Cardiac muscle cell (in vitro differentiated cells and primary cell): ENCODE data around the gene DIPK1C. TPM values are rescaled to one million over a fixed set of nuclear protein-coding genes. Genes with fewer than 3 reads are reported as not detected.

Source experiments
- DNase-seq, 2 donors: peaks; one replicate each; pipeline versions ENCODE4 v3.0.0 to v3.0.0-alpha.2; 2010 to 2017; ENCODE audit warnings: low read depth in 1 of 2, low spot score in 1 of 2
- H3K27ac ChIP-seq: fragments of 200-600 bp; sonication (generic); 2 replicates; pipeline ENCODE4 v1.5.1; 2016
- H3K27me3 ChIP-seq: fragments of 200-600 bp; sonication (generic); 2 replicates; pipeline ENCODE4 v1.6.0; 2016; ENCODE audit warnings: control low read depth
- H3K36me3 ChIP-seq: fragments of 200-600 bp; sonication (generic); 2 replicates; pipeline ENCODE4 v1.5.1; 2016; ENCODE audit warnings: control low read depth
- H3K4me1 ChIP-seq: fragments of 200-600 bp; sonication (generic); 2 replicates; pipeline ENCODE4 v1.8.1; 2017; ENCODE audit warnings: low read depth, mild to moderate bottlenecking, mixed run types
- H3K4me3 ChIP-seq: fragments of 200-600 bp; sonication (generic); 2 replicates; pipeline ENCODE4 v1.5.1; 2016; ENCODE audit warnings: mild to moderate bottlenecking
- H3K9me3 ChIP-seq: fragments of 200-600 bp; sonication (generic); 2 replicates; pipeline ENCODE4 v1.5.1; 2017; ENCODE audit warnings: low read depth, mild to moderate bottlenecking, control low read depth
- polyA plus RNA-seq: library from polyadenylated mRNA; unstranded; fragments of >200 nt; fragmentation: Nextera tagmentation; extraction: Ambion mirVana; gene quantifications from 2 replicates; pipeline ENCODE4 v1.2.1, GENCODE V29; 2016
- total RNA-seq: library from RNA; depleted of rRNA; stranded (reverse); fragments of >200 nt; gene quantifications from 2 replicates; pipeline ENCODE4 v1.2.3, GENCODE V29; 2016
- TF ChIP-seq, protein P1 (sequence below): IDR thresholded peaks from 2 replicates; pipeline ENCODE4 v1.5.1; 2012; ENCODE audit warnings: low read depth, mild to moderate bottlenecking, low read length

The DIPK1C gene
- total and polyA plus RNA-seq, 2 experiments from 2014 or later = not detected

GRCh38 chr18:74436158-74436769, 20.8 kb downstream of the DIPK1C start:
- Histone ChIP-seq H3K36me3 (no peaks in the 10 kb centered on the region), H3K27ac (no peak overlapping the region), H3K9me3 (no peaks in the 10 kb centered on the region), H3K4me3 (no peak overlapping the region), H3K4me1 (no peaks in the 10 kb centered on the region), H3K27me3 (no peaks in the 10 kb centered on the region)
- TF ChIP-seq, protein P1, sequence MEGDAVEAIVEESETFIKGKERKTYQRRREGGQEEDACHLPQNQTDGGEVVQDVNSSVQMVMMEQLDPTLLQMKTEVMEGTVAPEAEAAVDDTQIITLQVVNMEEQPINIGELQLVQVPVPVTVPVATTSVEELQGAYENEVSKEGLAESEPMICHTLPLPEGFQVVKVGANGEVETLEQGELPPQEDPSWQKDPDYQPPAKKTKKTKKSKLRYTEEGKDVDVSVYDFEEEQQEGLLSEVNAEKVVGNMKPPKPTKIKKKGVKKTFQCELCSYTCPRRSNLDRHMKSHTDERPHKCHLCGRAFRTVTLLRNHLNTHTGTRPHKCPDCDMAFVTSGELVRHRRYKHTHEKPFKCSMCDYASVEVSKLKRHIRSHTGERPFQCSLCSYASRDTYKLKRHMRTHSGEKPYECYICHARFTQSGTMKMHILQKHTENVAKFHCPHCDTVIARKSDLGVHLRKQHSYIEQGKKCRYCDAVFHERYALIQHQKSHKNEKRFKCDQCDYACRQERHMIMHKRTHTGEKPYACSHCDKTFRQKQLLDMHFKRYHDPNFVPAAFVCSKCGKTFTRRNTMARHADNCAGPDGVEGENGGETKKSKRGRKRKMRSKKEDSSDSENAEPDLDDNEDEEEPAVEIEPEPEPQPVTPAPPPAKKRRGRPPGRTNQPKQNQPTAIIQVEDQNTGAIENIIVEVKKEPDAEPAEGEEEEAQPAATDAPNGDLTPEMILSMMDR = no peak
- DNase-seq = no peak

- H3K27me3 ChIP-seq = no peaks in the 10 kb centered on the region
- TF ChIP-seq, protein P1 = no peak
Measured at GRCh38 chr18:74435740-74436139, 21.4 kb downstream of the DIPK1C start.

DNA sequence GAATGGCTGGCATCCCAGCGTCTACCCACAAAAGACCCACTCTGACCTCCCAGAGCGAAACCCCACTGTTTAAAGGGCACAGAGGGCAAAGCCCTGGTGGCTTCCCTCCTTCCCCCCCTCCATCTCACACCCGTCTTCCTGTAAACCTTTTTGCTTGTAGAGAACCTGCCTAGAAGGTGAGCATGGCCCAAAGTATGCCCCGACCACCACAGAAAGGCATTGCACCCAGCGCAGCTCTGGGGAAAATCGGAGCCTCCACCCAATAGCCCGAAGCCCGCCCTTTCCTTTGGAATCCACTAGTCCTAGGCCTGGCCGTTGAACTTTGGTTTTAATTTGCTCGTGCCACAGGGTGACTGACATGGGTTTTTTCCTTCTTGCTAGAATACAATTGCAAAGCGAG, 22.6 kb downstream of the DIPK1C start:
- H3K4me1 ChIP-seq = peaks cover 4% of the 10 kb centered on the region
- H3K4me3 ChIP-seq = no peak overlapping the region
- H3K9me3 ChIP-seq = no peaks in the 10 kb centered on the region
- TF ChIP-seq, protein P1 = no peak
- no peaks in the 10 kb centered on the region for H3K27me3 ChIP-seq
- DNase-seq = no peak
- no peak overlapping the region for H3K27ac ChIP-seq
- no peaks in the 10 kb centered on the region for H3K36me3 ChIP-seq

More at GRCh38 chr18:74435740-74436139, 21.4 kb downstream of the DIPK1C start:
- no peak overlapping the region for H3K27ac ChIP-seq
- DNase-seq = no peak
- H3K36me3 ChIP-seq = no peaks in the 10 kb centered on the region
- no peaks in the 10 kb centered on the region for H3K9me3 ChIP-seq
- H3K4me1 ChIP-seq = no peaks in the 10 kb centered on the region
- H3K4me3 ChIP-seq = no peak overlapping the region

GRCh38 chr18:74430806-74431571, 26.1 kb downstream of the DIPK1C start:
- Histone ChIP-seq H3K4me1 (peaks cover 4% of the 10 kb centered on the region), H3K4me3 (no peak overlapping the region), H3K36me3 (no peaks in the 10 kb centered on the region), H3K27ac (no peak overlapping the region), H3K27me3 (no peaks in the 10 kb centered on the region), H3K9me3 (no peaks in the 10 kb centered on the region)
- TF ChIP-seq, protein P1 = no peak
- DNase-seq = no peak

DNA sequence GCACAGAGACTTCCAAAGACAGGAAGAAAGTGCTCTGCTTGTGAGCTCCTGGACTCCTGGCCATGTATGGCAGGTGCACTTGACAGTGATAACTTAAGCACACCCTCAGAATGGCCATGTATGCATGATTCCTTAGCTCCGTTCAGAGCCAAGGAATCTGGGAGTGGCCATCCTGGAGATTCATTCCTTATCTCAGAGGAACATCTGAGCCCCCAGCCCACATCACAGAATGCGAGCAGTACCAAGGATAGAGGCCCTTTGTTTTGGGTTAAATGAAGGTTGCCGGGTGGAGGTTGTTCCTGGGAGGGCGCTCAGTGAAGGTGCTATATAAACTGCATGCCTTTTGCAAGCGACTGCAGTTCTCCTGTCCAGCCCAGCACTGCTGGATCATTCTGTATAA, 26.9 kb downstream of the DIPK1C start:
- H3K27me3 ChIP-seq = no peaks in the 10 kb centered on the region
- no peak overlapping the region for H3K27ac ChIP-seq
- no peak overlapping the region for H3K4me3 ChIP-seq
- peaks cover 4% of the 10 kb centered on the region for H3K4me1 ChIP-seq
- no peaks in the 10 kb centered on the region for H3K9me3 ChIP-seq
- no peaks in the 10 kb centered on the region for H3K36me3 ChIP-seq
- peak in 1 of 2 donors; percentile 14 for DNase-seq
- TF ChIP-seq, protein P1 = no peak
